Kidney epithelial cell (primary cell): ENCODE measurements around the gene GAS2. TPM values are rescaled to one million over a fixed set of nuclear protein-coding genes. Genes with fewer than 3 reads are reported as not detected.

Source experiments
- DNase-seq: peaks from one replicate; pipeline ENCODE4 v3.0.0-alpha.2; 2010; ENCODE audit warnings: low read depth
- H3K27me3 ChIP-seq: 2 replicates; pipeline ENCODE4 v1.6.0; 2011; ENCODE audit warnings: low read length; ENCODE audit not compliant: control insufficient read depth, insufficient read depth
- H3K36me3 ChIP-seq: 2 replicates; pipeline ENCODE4 v1.5.1; 2011; ENCODE audit warnings: low read length; ENCODE audit not compliant: control insufficient read depth, insufficient read depth
- H3K4me3 ChIP-seq: 2 replicates; pipeline ENCODE4 v1.5.1; 2011; ENCODE audit warnings: low read depth, mild to moderate bottlenecking, control low read depth, low read length
- total RNA-seq: library from RNA; depleted of rRNA; stranded (reverse); fragments of >200 nt; gene quantifications from 2 replicates; pipeline ENCODE4 v1.2.3, GENCODE V29; 2015
- TF ChIP-seq, protein P1 (sequence below): IDR thresholded peaks from 2 replicates; pipeline ENCODE4 v1.5.1; 2011; ENCODE audit warnings: mild to moderate bottlenecking, moderate library complexity, low read length, control low read depth, inconsistent platforms; ENCODE audit not compliant: insufficient read depth, poor library complexity, severe bottlenecking

Gene GAS2
- total RNA-seq, 1 donor from 2014 or later: 0.46 TPM

GRCh38 chr11:22690257-22690656, 23.8 kb downstream of the GAS2 start:
- Histone ChIP-seq H3K27me3 (no peaks in the 10 kb centered on the region), H3K36me3 (no peaks in the 10 kb centered on the region), H3K4me3 (no peak overlapping the region)
- DNase-seq: no peak
- TF ChIP-seq, protein P1, sequence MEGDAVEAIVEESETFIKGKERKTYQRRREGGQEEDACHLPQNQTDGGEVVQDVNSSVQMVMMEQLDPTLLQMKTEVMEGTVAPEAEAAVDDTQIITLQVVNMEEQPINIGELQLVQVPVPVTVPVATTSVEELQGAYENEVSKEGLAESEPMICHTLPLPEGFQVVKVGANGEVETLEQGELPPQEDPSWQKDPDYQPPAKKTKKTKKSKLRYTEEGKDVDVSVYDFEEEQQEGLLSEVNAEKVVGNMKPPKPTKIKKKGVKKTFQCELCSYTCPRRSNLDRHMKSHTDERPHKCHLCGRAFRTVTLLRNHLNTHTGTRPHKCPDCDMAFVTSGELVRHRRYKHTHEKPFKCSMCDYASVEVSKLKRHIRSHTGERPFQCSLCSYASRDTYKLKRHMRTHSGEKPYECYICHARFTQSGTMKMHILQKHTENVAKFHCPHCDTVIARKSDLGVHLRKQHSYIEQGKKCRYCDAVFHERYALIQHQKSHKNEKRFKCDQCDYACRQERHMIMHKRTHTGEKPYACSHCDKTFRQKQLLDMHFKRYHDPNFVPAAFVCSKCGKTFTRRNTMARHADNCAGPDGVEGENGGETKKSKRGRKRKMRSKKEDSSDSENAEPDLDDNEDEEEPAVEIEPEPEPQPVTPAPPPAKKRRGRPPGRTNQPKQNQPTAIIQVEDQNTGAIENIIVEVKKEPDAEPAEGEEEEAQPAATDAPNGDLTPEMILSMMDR: no peak

DNA sequence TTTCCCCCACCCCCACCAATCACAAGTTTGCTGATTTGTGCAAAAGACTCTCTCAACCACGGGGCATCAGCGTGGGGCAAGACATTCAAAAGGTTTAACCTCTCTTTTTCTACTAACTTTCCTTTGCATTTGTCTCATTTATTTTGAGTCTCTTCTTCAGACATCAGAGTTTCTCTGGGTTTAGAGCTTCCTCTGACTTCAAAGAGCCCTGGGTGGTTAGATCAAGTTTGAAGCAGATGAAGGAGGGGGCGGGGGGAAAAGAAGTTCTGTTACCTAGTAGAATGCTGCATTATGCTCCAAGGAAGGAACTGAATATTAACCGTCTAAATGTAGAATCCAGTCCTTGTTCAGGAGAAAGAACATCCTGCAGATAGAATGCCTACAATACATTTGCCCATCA, 24.5 kb downstream of the GAS2 start:
- H3K36me3 ChIP-seq: no peaks in the 10 kb centered on the region
- no peaks in the 10 kb centered on the region for H3K27me3 ChIP-seq
- TF ChIP-seq, protein P1: no peak
- DNase-seq: no peak
- no peak overlapping the region for H3K4me3 ChIP-seq

DNA sequence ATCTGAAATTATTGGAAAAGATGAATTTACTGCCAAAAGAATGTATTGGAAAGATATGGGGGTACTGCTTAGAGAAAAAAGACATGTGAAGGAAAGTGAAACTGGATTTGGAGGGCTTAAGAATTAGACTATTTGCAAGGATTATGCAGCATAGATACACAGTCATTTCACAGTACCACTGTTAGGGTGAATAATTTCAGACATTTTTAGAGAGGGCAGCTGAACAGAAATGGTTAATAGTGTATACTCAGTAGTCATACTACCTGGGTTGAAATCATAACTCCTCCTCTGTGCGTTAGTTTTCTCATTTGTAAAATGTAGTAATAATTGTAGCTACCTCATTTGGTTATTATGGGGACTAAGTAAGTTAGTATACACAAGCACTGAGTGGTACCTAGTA, 33.0 kb downstream of the GAS2 start:
- no peaks in the 10 kb centered on the region for H3K36me3 ChIP-seq
- no peak overlapping the region for H3K4me3 ChIP-seq
- H3K27me3 ChIP-seq: no peaks in the 10 kb centered on the region
- TF ChIP-seq, protein P1: no peak
- no peak for DNase-seq

DNA sequence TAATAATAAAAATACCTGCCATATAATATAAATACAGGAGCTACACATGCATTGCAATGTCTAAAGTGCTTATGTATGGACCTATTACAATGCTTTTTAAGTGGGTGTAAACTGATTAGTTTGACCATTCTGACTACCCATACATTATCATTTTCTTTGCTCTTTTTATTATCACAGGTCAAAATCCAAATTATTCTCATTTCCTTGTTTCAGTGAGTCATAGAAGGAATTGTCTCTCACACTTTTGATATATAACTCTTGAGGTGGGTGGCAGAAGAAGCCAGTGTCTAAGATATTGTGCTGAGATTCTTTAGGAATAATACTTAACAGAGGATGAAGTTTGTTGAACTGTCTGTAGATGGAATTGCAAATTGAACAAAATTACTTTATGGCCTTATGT, 35.6 kb downstream of the GAS2 start:
- Histone ChIP-seq H3K4me3 (no peak overlapping the region), H3K36me3 (no peaks in the 10 kb centered on the region), H3K27me3 (no peaks in the 10 kb centered on the region)
- DNase-seq: no peak
- TF ChIP-seq, protein P1: no peak

- peak; percentile 92 for DNase-seq
- Histone ChIP-seq H3K4me3 (no peak overlapping the region), H3K27me3 (no peaks in the 10 kb centered on the region), H3K36me3 (no peaks in the 10 kb centered on the region)
- TF ChIP-seq, protein P1: no peak
Observed at GRCh38 chr11:22703040-22703439, 36.6 kb downstream of the GAS2 start.

DNA sequence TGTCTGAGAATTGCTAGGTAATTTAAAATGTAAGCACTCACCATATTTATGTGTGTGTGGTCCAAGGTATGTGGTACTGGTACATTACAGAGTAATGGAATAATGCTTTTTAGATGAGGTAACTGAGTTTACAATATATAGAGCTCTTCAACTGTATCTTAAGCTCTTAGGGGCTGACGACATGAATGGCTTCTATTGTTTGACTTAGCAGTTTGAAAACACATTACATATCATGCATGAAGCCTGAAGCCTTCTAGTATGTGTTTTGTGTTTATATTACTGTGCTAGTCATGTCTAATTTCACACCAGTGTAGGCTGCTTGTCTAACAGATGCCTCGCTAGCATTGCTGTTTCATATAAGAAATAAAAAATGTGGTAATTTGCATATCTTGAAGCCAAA, 37.2 kb downstream of the GAS2 start:
- no peak overlapping the region for H3K4me3 ChIP-seq
- H3K27me3 ChIP-seq: no peaks in the 10 kb centered on the region
- TF ChIP-seq, protein P1: no peak
- DNase-seq: peak; percentile 42
- no peaks in the 10 kb centered on the region for H3K36me3 ChIP-seq
